AG10803 (cell line): ENCODE data around the gene OR56A3.

ENCODE experiments used
- DNase-seq: peaks from one replicate; pipeline ENCODE4 v3.0.0; 2010; ENCODE audit warnings: low read depth
- H3K4me3 ChIP-seq: 2 replicates; pipeline ENCODE4 v1.5.1; 2011; ENCODE audit warnings: mild to moderate bottlenecking, low read length, control low read depth
- TF ChIP-seq, protein P1 (sequence below): conservative IDR thresholded peaks from 2 replicates; pipeline ENCODE4 v1.5.1; 2011; ENCODE audit warnings: mild to moderate bottlenecking, low read length, control low read depth, inconsistent platforms

The OR56A3 gene, protein sequence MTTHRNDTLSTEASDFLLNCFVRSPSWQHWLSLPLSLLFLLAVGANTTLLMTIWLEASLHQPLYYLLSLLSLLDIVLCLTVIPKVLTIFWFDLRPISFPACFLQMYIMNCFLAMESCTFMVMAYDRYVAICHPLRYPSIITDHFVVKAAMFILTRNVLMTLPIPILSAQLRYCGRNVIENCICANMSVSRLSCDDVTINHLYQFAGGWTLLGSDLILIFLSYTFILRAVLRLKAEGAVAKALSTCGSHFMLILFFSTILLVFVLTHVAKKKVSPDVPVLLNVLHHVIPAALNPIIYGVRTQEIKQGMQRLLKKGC

DNA sequence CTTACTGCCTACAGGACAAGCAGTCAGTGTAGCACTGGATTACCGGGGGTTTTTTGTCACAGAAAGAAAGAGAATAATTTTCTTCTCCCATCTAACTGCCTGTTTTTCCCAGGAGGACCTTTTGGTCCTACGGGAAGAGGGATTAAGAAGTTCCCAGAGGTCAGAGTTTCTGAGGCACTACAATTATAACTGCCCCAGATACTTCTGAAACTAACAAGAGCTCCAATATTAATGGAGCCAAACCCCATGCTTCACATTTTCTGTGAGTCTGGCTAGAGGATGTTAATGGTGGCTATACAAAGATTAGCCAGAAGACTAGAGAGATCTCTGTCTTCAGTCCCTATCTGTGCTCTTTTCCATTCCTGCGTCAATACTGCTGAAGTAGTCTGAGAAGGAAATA lies at the start of gene OR56A3:
Gene OR56A3, plus strand, starts transcription at position 301 of the 400 bp plus-strand sequence. CDS start 5,096 bp downstream, outside the sequence.
- no peak within 1 kb of the TSS for H3K4me3 ChIP-seq
- TF ChIP-seq, protein P1, sequence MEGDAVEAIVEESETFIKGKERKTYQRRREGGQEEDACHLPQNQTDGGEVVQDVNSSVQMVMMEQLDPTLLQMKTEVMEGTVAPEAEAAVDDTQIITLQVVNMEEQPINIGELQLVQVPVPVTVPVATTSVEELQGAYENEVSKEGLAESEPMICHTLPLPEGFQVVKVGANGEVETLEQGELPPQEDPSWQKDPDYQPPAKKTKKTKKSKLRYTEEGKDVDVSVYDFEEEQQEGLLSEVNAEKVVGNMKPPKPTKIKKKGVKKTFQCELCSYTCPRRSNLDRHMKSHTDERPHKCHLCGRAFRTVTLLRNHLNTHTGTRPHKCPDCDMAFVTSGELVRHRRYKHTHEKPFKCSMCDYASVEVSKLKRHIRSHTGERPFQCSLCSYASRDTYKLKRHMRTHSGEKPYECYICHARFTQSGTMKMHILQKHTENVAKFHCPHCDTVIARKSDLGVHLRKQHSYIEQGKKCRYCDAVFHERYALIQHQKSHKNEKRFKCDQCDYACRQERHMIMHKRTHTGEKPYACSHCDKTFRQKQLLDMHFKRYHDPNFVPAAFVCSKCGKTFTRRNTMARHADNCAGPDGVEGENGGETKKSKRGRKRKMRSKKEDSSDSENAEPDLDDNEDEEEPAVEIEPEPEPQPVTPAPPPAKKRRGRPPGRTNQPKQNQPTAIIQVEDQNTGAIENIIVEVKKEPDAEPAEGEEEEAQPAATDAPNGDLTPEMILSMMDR: no peak
- no peak for DNase-seq

GRCh38 chr11:5892908-5893307 lies 49.1 kb upstream of the OR56A3 start, which contains the start of gene OR52E5:
Gene OR52E5, plus strand, starts transcription at chr11:5893208. Its CDS starts 7,569 bp downstream, at chr11:5900777.
- DNase-seq: no peak
- no peak within 1 kb of the TSS for H3K4me3 ChIP-seq
- TF ChIP-seq, protein P1: no peak

DNA sequence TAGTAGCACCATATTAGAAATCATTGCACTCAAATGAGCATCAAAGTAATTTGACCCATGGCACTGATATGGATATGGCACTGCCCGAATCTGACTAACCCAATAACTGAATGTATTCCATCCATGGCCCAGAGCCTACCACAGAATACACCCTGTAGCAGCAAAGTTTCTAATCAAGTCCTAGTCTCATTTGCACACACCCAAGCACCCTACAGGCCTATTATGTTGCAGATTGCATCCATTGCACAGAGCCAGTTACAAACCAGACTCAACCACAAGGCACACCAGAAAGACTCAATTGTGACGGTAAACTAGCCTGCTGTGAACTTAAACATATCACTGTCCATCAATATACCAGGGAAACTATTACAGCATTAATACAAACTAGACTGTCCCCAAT lies 42.5 kb upstream of the OR56A3 start:
- no peak overlapping the region for H3K4me3 ChIP-seq
- TF ChIP-seq, protein P1: no peak
- DNase-seq: no peak

GRCh38 chr11:5910540-5910939 lies 31.5 kb upstream of the OR56A3 start:
- H3K4me3 ChIP-seq: no peak overlapping the region
- DNase-seq: no peak
- TF ChIP-seq, protein P1: no peak

DNA sequence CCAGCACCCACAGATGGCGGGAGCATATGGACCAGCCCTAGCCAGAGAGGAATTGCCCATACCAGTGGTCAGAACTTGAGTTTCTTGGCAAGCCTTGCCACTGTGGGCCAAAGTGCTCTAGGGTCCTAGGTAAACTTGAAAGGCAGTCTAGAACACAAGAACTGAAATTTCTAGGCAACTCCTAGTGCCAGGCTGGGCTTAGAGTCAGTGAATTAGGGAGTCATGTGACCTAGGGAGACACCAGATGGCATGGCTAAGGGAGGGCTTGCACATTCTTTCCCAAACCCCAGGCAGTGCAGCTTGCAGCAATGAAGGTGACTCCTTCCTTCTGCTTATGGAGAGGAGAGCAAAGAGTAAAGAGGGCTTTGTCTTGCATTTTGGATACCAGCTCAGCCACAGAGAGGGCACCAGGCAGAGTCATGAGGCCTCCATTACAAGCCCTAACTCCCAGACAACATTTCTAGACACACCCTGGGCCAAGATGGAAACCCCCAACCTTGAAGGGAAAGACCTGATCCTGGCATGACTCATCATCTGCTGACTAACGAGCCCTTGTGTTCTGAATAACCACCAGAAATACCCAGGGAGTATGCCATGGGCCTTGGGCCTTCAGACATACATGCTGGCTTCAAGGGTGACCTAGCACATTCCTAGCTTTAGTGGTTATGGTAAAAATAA lies 19.2 kb upstream of the OR56A3 start:
- no peak overlapping the region for H3K4me3 ChIP-seq
- TF ChIP-seq, protein P1: no peak
- DNase-seq: no peak

DNA sequence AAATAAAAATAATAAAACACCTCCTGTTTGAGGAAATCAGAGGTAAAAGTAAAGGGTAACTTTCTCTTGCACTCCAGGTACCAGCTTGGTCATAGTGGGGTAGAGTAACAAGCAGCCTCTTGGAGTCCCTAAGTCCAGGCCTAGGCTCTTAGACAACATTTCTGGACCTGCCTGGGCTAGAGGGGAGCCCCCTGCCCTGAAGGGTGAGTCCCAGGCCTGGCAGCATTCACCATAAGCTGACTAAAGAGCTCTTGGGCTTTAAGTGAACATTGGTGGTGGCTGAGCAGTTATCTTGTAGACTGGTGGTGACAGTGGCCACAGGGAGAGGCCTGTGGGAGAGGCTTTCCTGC lies 18.6 kb upstream of the OR56A3 start:
- DNase-seq: no peak
- H3K4me3 ChIP-seq: no peak overlapping the region
- TF ChIP-seq, protein P1: no peak

- no peak for DNase-seq
- TF ChIP-seq, protein P1: no peak
- no peak overlapping the region for H3K4me3 ChIP-seq
Measured at GRCh38 chr11:5923794-5924193, 18.3 kb upstream of the OR56A3 start.
